GM20431 (cell line): ENCODE results near the gene FAM131C.
"Not testable (repeated sequence)": the region's sequence is repeated elsewhere in the genome, so short reads cannot be mapped to it uniquely, and the experiment has no call there.

Experiments
- in situ Hi-C: fragments of 300-500 bp; cut with MseI, MboI; formaldehyde crosslinking; loops from one replicate; pipeline ENCODE4 v1.15.0; 2020; ENCODE audit warnings: low sequenced_read_pairs; ENCODE audit not compliant: unreplicated experiment

Gene FAM131C

DNA sequence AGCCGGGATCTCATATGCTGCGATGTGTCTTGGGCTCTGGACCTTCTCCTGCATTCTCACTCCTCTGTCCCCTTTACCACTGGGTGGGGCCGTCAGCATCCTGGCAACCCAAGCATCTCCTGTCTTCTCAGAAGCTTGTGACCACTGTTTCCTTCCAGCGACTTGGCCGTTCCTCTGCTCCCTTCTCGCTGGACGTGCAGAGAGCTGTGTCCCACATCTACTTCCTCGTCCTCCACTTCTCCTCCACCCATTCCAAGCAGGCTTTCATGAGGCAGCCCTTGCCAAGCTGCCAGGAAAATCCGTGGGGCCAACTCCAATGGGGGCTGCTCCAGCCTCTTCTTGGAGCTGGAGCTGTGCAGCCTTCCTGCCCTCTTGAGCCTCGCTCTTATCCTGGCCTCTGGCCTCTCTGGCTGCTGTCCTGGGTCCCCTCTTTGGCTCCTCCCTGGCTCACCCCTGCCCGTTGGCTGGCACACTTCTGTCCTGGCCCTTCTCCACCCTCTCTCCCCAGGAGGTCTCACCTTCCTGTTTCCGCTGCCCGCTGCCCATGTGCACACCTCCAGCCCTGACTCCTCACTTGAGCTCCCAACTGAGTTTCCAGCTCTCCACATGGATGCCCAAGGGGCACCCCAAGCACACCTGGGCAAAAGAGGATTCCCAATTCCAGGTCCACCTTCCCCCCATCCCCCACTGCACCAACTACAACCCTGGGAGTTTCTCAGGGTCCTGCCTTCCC, 8.7 kb downstream of the FAM131C start:
- in situ Hi-C loops, result no loop called here

DNA sequence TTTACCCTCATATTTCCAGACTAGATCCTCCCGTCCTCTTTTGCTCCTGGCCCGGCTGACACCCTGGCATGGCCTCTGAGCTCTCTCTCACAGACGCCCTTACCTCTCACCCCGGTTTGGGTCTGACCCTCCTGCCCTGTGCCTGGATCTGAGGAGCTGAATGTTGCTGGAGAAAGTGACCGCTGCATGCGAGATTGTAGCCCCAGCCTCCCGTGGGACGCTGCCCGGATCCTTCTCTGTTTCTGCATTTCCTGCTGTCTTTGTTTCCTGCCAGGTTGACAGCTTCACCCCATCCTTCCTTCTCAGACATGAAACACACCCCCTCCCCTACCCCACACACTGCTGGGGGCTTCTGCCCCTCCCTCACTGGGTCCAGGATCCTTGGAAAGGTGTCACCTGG, 9.5 kb downstream of the FAM131C start:
- in situ Hi-C loops, result no loop called here

DNA sequence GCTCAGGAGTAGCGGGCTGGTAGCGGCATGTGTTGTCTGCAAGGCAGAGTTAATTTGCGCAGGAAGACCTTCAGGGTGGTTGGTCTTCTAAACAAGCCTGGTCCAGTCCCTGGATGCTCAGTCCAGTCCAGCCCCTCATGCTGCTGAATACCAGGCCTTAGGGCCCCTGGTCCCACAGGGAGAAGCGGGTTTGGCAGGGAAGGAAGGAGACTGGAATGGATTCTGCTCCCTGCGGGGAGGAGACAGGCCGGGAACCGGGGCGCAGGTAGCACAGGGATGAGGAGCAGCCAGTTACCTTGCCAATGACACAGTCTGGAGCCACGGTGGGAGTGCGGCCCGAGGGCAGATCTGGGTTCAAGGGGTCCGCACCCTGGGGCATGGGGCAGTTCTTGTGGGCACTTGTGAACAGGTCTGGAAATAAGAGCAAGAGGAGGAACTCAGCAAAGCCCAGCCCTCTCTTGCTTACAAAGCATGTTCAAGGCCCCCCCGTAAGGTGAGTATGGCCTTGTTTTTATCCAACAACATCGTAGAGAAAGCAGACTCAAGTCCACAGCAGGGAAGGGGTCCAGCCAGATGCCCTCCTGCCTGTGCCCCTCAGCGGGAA, 10.1 kb downstream of the FAM131C start:
- in situ Hi-C loops, result no loop called here

DNA sequence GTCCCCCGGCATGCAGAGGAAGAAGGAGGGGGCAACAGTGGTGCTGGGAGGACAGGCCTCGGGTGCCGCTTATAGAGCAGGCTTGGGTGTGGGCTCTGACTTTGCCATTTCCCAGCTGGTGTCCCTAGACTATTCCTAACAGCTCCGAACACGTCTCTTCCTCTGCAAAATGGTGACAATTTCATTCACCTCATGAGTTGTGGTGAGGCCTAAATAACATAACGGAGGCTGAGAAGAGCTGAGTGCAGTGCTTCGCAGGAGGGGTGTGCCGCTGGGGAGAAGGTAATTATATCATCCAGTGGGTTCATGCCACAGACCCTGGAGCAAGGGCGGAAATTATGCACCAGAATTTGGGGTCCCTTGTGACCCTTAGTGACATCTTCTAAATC, 10.8 kb downstream of the FAM131C start:
- in situ Hi-C loops, result not testable (repeated sequence)

DNA sequence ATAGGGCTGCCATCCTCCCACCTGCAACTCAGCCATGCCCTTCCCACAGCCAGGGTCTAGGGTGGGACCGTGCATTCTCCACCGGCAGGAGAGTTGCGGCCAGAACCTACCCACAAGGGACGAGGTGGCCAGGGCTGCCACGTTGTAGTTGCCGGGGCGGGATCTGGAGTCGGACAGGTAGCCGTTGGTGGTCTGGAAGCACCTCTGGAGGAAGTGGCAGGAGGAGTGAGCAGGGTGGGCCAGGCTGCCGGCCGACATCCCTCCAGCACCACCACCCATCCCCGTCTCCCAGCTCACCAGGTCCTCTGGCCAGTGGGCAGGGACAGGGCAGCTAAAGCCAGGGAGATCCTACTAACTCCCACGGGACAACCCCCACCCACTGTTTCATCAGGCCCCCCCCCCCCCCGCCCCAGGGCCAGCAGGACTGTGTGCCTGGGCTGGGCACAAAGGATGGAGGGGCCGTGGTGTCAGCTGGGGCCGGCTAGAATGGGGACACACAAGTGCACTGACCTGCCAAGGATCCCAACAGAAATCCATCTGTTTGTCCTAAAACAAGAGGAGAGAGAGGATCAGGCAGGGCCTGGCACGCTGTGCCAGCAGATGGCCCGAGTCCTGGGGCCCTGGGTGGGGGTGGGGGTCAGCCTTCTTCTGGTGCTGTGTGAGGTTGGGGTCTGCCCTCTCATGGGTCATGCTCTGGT, 11.3 kb downstream of the FAM131C start:
- in situ Hi-C loops, result not testable (repeated sequence)

DNA sequence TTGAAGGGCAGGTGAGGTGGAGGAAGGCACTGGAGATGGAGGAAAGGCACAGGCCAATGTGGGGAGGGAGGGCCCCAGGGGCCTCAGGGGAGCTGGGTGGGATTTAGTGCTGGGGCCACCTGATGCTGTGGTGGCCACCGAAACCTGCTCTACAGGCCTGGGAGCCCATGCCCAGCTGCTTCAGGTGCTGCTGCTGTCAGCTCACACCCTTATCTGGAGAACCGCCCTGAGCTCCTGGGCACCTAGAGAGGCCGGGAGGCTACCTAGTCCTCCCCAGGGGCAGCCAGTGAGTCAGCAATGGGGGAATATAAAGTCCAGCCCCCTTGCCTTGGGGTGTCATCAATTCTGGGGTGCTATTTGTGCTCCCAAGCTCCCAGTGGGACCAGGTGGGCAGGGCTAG, 12.2 kb downstream of the FAM131C start:
- in situ Hi-C loops, result no loop called here

DNA sequence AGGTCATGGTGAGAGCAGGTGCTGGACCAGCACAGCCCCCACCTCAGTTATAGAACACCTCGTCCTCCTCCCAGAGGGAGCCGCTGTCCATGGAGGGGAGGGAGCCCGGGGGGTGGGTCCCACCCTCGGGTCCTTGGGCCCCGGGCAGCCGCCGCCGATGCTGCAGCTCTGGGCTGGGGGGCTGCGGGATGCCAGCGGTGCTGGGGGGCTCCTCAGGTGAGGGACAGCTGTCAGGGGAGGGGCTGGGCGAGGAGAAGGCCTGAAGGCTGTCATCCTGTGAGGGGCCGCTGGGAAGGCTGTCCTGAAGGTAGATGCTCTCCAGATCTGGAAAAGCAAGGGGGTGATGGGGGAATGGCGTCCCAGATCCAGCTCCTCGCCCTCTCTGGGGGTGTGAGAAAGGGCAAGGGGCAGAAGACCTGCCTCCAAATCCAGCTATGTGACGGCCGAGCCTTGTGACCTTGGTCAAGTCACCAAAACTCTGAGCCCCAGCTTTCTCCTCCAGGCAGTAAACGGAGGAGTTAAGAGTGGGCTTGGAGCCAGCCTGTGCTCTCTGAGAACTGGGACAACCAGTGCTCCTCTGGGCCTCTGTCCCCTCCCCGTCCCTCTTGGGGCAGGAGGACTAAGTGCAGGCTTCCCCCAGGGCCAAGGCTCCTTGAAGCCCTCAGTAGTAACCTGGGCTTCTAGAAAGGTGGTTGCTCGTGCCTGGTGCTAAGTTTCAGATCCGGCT, 14.9 kb downstream of the FAM131C start:
- in situ Hi-C loops, result not testable (repeated sequence)

DNA sequence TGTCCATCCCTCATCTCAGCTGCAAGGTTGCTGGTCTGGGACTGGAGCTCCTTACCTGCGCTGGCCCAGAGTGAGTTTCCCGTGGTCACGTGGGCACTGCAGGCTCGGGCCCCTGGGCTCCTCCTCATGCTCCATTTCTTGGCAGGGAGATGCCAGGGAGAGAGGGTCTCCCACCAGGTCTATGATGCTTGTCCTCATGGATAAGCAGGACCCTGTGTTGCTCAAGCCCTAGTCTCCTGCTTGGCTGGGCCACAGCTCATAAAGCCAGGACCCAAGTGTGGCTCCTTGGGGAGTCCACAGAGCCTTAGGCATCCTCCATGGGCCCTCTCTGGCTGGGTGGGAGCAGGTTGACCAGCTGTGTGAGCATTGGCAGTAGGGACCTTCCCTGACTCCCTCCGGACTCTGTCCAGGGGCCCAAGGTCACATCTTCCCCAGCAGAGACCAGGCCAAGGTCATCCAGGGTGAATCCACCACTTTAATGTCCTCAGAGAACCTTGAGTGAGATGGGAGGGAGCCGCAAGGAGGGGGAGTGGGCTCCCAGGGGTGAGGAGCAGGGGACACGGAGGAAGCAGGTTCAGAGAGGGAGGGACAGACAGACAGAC, 16.0 kb downstream of the FAM131C start:
- in situ Hi-C loops, result not testable (repeated sequence)

DNA sequence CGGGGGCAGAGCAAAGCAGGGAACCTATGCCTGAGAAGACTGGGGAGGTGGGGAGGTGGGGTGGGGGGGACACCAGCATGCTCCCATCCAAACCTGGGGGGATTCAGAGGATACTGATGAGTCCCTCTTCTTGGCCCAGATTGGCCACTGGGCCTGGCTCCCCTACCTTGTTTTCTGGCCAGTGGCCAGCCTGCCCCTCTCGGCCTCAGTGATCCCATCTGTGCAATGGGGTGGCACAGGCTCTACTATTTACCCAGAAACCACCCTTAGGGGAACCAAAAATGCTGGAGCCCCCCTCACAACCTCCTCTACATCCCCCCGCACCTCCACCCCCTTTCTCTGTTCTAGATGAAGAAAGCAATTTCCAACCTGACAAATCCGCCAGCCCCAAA, 16.9 kb downstream of the FAM131C start:
- in situ Hi-C loops, result not testable (repeated sequence)

DNA sequence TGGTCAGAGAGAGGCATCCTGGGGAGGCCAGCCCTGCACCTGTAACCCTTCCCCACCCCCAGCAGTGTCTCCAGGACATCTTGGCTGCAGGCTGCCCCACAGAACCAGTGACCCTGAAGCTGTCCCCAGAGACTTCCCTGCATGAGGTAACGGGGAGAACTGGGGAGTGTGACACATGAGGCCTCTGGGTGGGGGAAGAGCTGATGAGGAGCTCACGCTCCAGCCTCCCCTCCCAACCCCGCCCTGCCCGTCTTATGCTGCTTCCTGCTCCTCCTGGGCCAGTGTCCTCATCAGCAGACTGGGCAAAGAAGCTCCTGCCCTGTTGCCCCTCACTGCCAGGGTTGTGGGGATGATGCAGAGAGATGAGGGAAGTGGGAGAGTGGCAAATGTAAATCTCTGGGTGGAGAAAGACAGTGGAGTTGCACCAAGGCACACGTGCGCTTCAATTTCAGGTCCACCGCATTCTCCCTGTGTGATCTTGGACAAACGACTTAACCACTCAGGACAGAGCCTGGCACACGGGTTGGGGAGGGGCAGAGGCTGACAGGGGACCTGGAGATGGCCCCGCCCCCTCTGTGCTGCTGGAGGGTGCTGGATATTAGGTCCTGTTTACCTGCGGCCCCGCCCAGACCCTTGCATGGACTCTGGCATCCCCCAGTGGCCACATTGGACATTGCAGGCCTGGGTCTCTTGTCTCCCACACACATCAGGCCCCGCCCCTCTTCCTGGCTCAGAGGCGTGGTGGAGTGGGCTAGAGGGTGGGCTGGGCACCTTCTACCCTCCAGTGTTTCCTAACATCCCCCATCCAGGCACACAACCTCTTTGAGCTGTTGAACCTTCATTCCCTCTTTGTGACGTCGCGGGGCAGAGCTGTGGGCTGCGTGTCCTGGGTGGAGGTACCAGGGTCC, 17.6 kb downstream of the FAM131C start:
- in situ Hi-C loops, result no loop called here

DNA sequence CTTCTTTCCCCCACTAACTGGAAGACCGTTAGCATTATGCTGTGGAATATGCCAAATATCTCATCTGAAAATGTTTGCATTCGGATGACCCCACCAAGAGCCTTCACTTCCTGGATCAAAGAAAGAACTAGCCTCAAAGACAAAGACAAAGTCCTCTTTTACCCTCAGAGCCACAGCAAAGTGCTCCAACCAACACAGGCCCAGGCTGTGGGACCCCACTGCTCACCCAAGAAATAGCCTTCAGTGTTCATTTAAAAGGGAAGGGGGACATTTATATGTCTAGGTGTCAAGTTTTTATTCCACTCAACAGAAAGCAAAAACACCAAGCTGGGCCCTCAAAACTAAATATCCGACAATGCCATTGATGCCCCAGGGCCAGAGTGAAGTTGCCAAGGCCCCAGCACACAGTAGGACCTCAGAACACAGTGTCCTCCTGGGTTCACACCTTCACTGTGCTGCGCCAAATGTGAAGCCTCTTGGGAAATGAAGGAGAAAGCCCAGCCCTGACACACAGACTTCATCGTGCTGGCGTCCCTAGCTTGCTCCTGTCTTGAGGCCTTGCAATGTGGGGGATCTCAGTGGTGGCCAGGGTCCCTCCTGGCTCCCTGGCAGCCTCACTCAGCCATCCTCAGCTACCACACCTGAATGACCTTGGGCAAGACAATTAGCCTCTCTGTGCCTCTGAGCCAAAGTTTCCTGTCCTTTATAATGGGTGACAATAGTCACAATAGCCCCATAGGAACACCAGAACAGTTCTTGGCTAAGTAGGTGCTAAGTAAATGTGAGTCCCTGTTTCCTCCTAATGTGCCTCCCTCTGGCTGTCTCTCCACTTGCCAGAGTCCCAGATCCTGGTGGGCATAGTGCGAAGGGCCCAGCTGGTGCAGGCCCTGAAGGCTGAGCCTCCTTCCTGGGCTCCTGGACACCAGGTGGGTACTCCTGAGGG, 18.6 kb downstream of the FAM131C start:
- in situ Hi-C loops, result no loop called here

DNA sequence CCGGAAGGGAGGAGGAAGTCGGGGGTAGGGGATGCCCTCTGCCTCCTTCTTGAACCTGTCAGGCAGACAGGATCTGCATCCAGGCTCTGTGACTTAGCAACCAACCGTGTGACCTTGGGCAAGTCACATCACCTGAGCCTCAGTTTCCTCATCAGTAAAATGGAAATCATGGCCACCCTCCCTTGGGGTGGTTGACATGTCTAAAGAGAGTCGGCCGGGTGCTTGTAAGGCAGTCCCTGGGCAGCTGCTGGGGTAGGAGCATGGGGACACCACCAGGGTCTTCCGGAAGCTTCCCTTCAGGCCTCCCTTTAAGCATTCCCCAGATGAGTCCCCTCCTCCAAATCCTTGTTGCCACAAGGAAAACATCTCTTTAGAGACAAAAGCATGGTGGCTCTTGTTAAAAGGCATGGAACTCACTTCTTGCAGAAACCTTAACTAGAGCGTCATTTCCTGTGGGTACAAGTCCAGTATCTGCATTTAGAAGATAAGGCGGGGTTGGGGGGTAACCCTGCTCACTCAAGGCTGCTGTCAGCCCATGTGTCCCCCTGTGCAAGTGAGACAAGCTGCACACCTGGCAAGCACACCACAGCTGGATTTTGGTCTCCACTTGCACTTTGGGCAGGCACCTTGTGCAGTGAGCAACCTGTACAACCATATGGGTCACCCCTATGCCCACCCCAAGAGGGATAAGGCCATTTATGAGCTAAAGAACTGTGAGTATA, 19.5 kb downstream of the FAM131C start:
- in situ Hi-C loops, result no loop called here

DNA sequence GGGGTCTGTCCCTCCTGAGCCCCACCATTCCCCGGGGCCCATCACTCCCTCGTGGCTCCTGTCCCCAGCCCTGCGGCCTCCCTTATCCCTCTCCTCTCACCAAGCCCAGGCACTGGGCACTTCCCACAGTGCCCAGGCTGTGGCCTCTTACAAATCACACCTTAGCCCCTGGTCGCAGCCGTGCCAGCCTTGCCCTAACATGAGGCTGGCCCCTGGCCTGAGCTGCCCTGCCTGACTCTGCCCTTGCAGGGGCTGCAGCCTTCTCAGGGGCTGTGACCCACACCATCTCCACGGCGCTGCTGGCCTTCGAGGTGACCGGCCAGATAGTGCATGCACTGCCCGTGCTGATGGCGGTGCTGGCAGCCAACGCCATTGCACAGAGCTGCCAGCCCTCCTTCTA, 21.5 kb downstream of the FAM131C start:
- in situ Hi-C loops, result not testable (repeated sequence)

DNA sequence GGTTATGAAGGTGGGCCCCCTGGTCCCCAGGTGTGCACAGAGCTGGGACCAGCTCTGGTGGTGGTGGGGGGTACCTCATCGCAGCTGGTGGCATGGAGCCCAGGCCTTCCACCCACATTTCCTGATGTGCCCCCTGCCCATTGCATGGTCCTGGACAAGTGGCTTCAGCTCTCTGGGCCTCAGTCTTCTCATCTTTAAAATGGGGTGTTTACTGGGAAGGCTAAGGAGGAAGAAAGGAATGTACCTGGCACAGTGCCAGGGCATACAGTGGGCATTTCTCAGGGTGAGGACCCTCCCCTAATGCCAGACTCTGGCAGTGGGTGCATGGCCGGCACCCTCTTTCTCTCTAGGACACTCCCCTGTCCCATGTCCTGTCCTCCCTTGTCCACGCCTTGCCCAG, 22.4 kb downstream of the FAM131C start:
- in situ Hi-C loops, result no loop called here

DNA sequence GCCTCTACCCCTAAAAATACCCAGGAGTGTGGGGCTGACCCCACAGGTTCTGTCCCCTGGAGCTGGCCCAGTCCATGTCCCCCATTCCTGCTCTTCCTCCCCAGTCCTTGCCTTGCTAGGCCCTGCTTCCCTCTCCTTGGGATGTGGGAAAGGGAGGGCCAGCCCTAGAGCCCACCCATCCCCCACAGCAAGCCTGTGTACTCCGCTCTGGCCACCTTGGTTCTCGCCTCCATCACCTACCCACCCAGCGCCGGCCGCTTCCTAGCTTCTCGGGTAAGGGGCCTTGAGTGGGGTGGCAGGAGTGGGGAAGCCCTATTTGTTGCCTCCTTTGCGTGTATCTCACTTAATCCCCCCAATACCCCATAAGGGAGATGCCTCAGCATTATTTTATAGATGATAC, 23.1 kb downstream of the FAM131C start:
- in situ Hi-C loops, result no loop called here

DNA sequence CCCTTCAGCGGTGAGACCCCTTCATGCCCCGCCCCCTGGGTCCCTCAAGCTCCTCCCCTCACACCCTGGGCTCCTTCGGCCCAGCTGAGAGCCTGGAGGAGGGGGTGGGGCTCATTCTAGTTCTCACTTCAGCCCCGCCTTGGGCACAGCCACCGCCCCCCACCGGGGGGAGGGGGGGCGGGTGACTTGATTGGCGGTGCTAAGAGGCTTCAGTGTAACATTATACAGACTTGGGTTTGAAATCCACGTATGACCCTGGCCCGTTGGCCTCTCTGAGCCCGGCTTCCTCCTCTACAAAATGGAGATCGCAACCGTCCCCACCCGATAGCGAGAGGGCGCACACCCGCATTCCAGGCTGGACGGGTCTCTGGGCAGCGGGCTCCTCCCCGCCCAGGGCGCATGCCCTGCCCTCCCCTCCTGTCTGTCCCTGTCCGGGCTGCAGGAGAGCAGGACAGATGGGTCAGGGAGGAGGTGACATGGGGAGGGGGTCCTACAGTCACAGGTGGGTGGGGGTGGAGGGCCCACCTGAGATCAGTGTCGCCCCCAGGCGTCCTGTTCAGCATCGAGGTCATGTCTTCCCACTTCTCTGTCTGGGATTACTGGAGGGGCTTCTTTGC, 24.8 kb downstream of the FAM131C start:
- in situ Hi-C loops, result no loop called here

DNA sequence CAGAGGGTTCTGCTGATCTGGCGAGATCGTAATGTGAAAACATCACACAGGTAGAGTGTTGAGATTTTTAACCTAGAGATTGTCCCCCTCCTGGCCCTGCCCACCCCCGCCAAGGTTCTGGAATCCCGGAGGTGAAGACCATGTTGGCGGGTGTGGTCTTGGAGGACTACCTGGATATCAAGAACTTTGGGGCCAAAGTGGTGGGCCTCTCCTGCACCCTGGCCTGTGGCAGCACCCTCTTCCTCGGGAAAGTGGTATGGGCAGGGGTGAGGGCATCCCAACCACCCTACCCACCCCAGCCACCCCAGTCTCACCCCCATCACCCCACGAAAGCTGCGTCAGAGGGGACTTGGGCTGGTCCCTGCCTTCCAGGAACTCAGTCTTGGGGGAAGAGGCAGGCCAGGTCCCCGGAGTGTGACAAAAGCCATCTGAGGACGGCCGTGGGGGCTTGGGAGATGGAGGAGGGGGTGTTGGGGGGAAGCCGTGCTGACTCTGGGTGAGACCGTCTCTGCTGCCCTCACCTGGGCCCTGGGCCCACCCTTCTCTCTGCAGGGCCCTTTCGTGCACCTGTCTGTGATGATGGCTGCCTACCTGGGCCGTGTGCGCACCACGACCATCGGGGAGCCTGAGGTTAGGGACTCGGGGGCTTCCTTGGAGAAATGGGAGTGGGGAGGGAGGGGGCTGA, 25.5 kb downstream of the FAM131C start:
- in situ Hi-C loops, result no loop called here
